ENCODE data around the gene CRHR2. TPM values are rescaled to one million over a fixed set of nuclear protein-coding genes. Genes with fewer than 3 reads are reported as not detected.

Gene CRHR2
- total and polyA plus RNA-seq, 2 donors (not counting 1 experiment from before 2014, with no cell fraction given) = not detected

GRCh38 chr7:30658479-30659074, 23.7 kb downstream of the CRHR2 start:
- DNase-seq (ENCODE audit: low read depth in 2 of 2) = no peak
- no peaks in the 10 kb centered on the region for H3K79me2 ChIP-seq (ENCODE audit: control insufficient read depth, insufficient read depth, low read length)
- no peaks in the 10 kb centered on the region for H3K4me1 ChIP-seq (ENCODE audit: control insufficient read depth, extremely low read depth, insufficient read depth, low read length)
- H3K27me3 ChIP-seq (ENCODE audit: control insufficient read depth, insufficient read depth, low read length) = peaks cover 3% of the 10 kb centered on the region
- no peaks in the 10 kb centered on the region for H4K20me1 ChIP-seq (ENCODE audit: control insufficient read depth, extremely low read depth, insufficient read depth, low read length)
- TF ChIP-seq EZH2 (IDR thresholded peaks at IDR 0.05; ENCODE audit: low read length, missing control alignments) (no peak), CTCF (conservative IDR thresholded peaks at IDR 0.05 in 1 of 2, IDR thresholded peaks at IDR 0.05 in 1 of 2; ENCODE audit: low read depth in 1 of 2, low read length in 2 of 2) (no peak)
- no peak overlapping the region for H2AFZ ChIP-seq (ENCODE audit: low read length)
- H3K36me3 ChIP-seq (ENCODE audit: control insufficient read depth, insufficient read depth, low read length) = no peaks in the 10 kb centered on the region
- no peak overlapping the region for H3K9ac ChIP-seq (ENCODE audit: insufficient read depth, low read length)
- H3K27ac ChIP-seq (ENCODE audit: insufficient read depth, low read length) = no peak overlapping the region
- H3K4me2 ChIP-seq (ENCODE audit: extremely low read depth, insufficient read depth, low read length) = no peak overlapping the region
- no peak overlapping the region for H3K4me3 ChIP-seq (replicated peaks in 1 of 4; ENCODE audit: control extremely low read depth in 1 of 4, insufficient read depth in 1 of 4, low read depth in 3 of 4, low read length in 4 of 4)
- no peaks in the 10 kb centered on the region for H3K9me3 ChIP-seq (ENCODE audit: control insufficient read depth, insufficient read depth, low read depth, low read length)

- TF ChIP-seq CTCF (conservative IDR thresholded peaks at IDR 0.05 in 1 of 2, IDR thresholded peaks at IDR 0.05 in 1 of 2; ENCODE audit: low read depth in 1 of 2, low read length in 2 of 2) (no peak), EZH2 (IDR thresholded peaks at IDR 0.05; ENCODE audit: low read length, missing control alignments) (no peak)
- H3K4me1 ChIP-seq (ENCODE audit: control insufficient read depth, extremely low read depth, insufficient read depth, low read length) = no peaks in the 10 kb centered on the region
- DNase-seq (ENCODE audit: low read depth in 2 of 2) = no peak
- H3K27me3 ChIP-seq (ENCODE audit: control insufficient read depth, insufficient read depth, low read length) = peaks cover 3% of the 10 kb centered on the region
- H3K9me3 ChIP-seq (ENCODE audit: control insufficient read depth, insufficient read depth, low read depth, low read length) = no peaks in the 10 kb centered on the region
- no peak overlapping the region for H3K27ac ChIP-seq (ENCODE audit: insufficient read depth, low read length)
- no peak overlapping the region for H3K4me3 ChIP-seq (replicated peaks in 1 of 4; ENCODE audit: control extremely low read depth in 1 of 4, insufficient read depth in 1 of 4, low read depth in 3 of 4, low read length in 4 of 4)
- H4K20me1 ChIP-seq (ENCODE audit: control insufficient read depth, extremely low read depth, insufficient read depth, low read length) = no peaks in the 10 kb centered on the region
- no peak overlapping the region for H3K9ac ChIP-seq (ENCODE audit: insufficient read depth, low read length)
- H2AFZ ChIP-seq (ENCODE audit: low read length) = no peak overlapping the region
- no peaks in the 10 kb centered on the region for H3K36me3 ChIP-seq (ENCODE audit: control insufficient read depth, insufficient read depth, low read length)
- no peak overlapping the region for H3K4me2 ChIP-seq (ENCODE audit: extremely low read depth, insufficient read depth, low read length)
- no peaks in the 10 kb centered on the region for H3K79me2 ChIP-seq (ENCODE audit: control insufficient read depth, insufficient read depth, low read length)
These were observed 25.1 kb downstream of the CRHR2 start for GRCh38 chr7:30657131-30657530.

GRCh38 chr7:30656006-30656957, 26.0 kb downstream of the CRHR2 start:
- H2AFZ ChIP-seq (ENCODE audit: low read length) = no peak overlapping the region
- no peak for TF ChIP-seq CTCF (conservative IDR thresholded peaks at IDR 0.05 in 1 of 2, IDR thresholded peaks at IDR 0.05 in 1 of 2; ENCODE audit: low read depth in 1 of 2, low read length in 2 of 2)
- TF ChIP-seq EZH2 (IDR thresholded peaks at IDR 0.05; ENCODE audit: low read length, missing control alignments) = no peak
- DNase-seq (ENCODE audit: low read depth in 2 of 2) = no peak
- no peak overlapping the region for H3K27ac ChIP-seq (ENCODE audit: insufficient read depth, low read length)
- no peaks in the 10 kb centered on the region for H3K36me3 ChIP-seq (ENCODE audit: control insufficient read depth, insufficient read depth, low read length)
- no peaks in the 10 kb centered on the region for H4K20me1 ChIP-seq (ENCODE audit: control insufficient read depth, extremely low read depth, insufficient read depth, low read length)
- no peaks in the 10 kb centered on the region for H3K79me2 ChIP-seq (ENCODE audit: control insufficient read depth, insufficient read depth, low read length)
- H3K9me3 ChIP-seq (ENCODE audit: control insufficient read depth, insufficient read depth, low read depth, low read length) = no peaks in the 10 kb centered on the region
- no peak overlapping the region for H3K4me2 ChIP-seq (ENCODE audit: extremely low read depth, insufficient read depth, low read length)
- H3K27me3 ChIP-seq (ENCODE audit: control insufficient read depth, insufficient read depth, low read length) = no peaks in the 10 kb centered on the region
- H3K4me3 ChIP-seq (replicated peaks in 1 of 4; ENCODE audit: control extremely low read depth in 1 of 4, insufficient read depth in 1 of 4, low read depth in 3 of 4, low read length in 4 of 4) = no peak overlapping the region
- H3K9ac ChIP-seq (ENCODE audit: insufficient read depth, low read length) = no peak overlapping the region
- H3K4me1 ChIP-seq (ENCODE audit: control insufficient read depth, extremely low read depth, insufficient read depth, low read length) = no peaks in the 10 kb centered on the region

Measured in fibroblast of lung (primary cell).